Right lobe of liver (tissue), 4 donors: ENCODE measurements around the gene AAMP.

Experiments used
- POLR2A ChIP-seq: fragments of 450-650 bp; IDR thresholded peaks from one replicate; pipeline ENCODE4 v1.6.1; 2017; ENCODE audit warnings: antibody characterized with exemption, mild to moderate bottlenecking
- TF ChIP-seq, protein P1 (sequence below), 4 donors: fragments of 200-600 bp in 3 of 4; fragments of 450-650 bp in 1 of 4; IDR thresholded peaks; one replicate each; pipeline versions ENCODE4 v1.5.1 to v1.8.0; 2016 to 2022; ENCODE audit warnings: antibody characterized with exemption in 4 of 4, mild to moderate bottlenecking in 2 of 4
- donor health status: DM: no; HTN: no; CAD: no.
- donor health status: DM: no; HTN: no; CAD: no.
- donor health status: DM: no; HTN: yes; CAD: no.

DNA sequence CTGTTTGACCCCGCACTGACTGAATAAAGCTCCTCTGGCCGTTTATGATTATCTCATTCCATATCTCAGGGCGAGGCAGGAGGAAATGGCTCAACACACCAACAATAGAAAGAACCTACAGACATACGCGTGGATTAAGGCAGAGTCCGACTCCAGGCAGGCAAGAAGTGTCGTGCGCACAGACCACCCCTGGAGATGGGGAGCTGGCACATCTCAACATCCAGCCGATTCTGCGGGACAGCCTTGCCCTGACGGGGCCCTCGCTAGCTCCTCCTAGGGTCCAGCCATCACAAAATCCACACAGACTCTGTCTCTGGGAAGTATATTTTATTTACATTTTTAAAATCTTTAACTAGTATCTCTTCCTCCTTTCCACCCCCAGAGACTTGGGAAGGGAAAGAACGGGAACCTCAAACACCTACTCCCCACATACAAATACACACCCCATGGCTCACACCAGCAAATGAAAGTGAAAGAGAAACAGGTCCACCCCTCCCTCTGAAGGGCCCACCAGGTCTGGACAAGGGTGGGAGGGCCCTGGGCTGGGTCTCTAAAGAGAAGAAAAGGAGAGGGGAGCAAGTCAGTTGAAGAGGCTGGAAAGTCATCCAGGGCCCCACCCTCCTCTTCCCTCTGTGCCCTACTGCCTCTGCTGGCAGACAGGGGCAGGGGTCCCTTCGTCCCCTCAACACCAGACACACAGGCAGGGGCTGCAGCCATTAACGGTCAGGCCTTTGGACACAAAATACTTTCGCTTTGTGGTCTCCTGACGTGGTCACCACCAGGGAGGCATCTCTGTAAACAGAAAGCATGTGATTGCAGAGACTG is 5.9 kb downstream of the AAMP start:
- TF ChIP-seq, protein P1, sequence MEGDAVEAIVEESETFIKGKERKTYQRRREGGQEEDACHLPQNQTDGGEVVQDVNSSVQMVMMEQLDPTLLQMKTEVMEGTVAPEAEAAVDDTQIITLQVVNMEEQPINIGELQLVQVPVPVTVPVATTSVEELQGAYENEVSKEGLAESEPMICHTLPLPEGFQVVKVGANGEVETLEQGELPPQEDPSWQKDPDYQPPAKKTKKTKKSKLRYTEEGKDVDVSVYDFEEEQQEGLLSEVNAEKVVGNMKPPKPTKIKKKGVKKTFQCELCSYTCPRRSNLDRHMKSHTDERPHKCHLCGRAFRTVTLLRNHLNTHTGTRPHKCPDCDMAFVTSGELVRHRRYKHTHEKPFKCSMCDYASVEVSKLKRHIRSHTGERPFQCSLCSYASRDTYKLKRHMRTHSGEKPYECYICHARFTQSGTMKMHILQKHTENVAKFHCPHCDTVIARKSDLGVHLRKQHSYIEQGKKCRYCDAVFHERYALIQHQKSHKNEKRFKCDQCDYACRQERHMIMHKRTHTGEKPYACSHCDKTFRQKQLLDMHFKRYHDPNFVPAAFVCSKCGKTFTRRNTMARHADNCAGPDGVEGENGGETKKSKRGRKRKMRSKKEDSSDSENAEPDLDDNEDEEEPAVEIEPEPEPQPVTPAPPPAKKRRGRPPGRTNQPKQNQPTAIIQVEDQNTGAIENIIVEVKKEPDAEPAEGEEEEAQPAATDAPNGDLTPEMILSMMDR (IDR thresholded peaks at IDR 0.05) = no peak
- no peak for TF ChIP-seq POLR2A
